Neural progenitor cell (in vitro differentiated cells): ENCODE results near the gene POC1A.

Experiments
- CTCF ChIP-seq: fragments of 200-600 bp; sonication (generic); IDR thresholded peaks from 2 replicates; pipeline ENCODE4 v1.5.1; 2017; ENCODE audit warnings: antibody characterized with exemption, mild to moderate bottlenecking
- EZH2 ChIP-seq: fragments of 200-600 bp; sonication (generic); IDR thresholded peaks from 2 replicates; pipeline ENCODE4 v1.6.1; 2017; ENCODE audit warnings: antibody characterized with exemption, mild to moderate bottlenecking, moderate library complexity

DNA sequence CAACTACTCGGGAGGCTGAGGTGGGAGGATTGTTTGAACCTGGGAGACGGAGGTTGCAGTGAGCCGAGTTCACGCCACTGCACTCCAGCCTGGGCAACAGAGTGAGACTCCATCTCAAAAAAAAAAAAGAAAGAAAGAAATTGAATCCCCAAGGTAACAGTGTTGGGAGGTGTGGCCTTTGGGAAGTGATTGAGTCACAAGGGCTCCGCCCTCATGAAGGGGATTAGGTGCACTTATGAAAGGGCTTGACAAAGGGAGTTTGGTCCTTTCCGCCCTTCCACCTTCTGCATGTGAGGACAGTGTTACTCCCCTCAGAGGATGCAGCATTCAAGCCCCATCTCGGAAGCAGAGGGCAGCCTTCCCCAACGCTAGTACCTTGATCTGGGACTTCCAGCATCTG lies 21.3 kb downstream of the POC1A start:
- TF ChIP-seq CTCF (no peak), EZH2 (no peak)
